Neuronal stem cell (in vitro differentiated cells): ENCODE measurements around the gene SSC5D.

ENCODE experiments used
- DNase-seq: peaks from one replicate; pipeline ENCODE4 v3.0.0-alpha.2; 2013; ENCODE audit warnings: low spot score
- H2AFZ ChIP-seq: one replicate; pipeline ENCODE4 v1.6.1; 2013; ENCODE audit warnings: mild to moderate bottlenecking, low read length, inconsistent platforms
- H2AK5ac ChIP-seq: 2 replicates; pipeline ENCODE4 v1.6.1; 2013; ENCODE audit warnings: low read depth, mild to moderate bottlenecking, inconsistent platforms, low read length, moderate library complexity, mixed read lengths
- H2BK120ac ChIP-seq: 2 replicates; pipeline ENCODE4 v1.6.1; 2013; ENCODE audit warnings: low read depth, mild to moderate bottlenecking, inconsistent platforms, low read length, moderate library complexity, mixed read lengths
- H2BK12ac ChIP-seq: one replicate; pipeline ENCODE4 v1.6.1; 2013; ENCODE audit warnings: low read length, inconsistent platforms
- H2BK15ac ChIP-seq: 2 replicates; pipeline ENCODE4 v1.6.1; 2013; ENCODE audit warnings: mild to moderate bottlenecking, low read length, inconsistent platforms, mixed read lengths
- H2BK5ac ChIP-seq: one replicate; pipeline ENCODE4 v1.6.1; 2013; ENCODE audit warnings: inconsistent platforms, mild to moderate bottlenecking, low read length, moderate library complexity
- H3K14ac ChIP-seq: one replicate; pipeline ENCODE4 v1.6.1; 2013; ENCODE audit warnings: low read length, inconsistent platforms
- H3K18ac ChIP-seq: 2 replicates; pipeline ENCODE4 v1.6.1; 2013; ENCODE audit warnings: low read length, inconsistent platforms
- H3K23ac ChIP-seq: 2 replicates; pipeline ENCODE4 v1.6.1; 2013; ENCODE audit warnings: low read depth, mild to moderate bottlenecking, mixed read lengths, low read length, inconsistent platforms; ENCODE audit not compliant: poor library complexity
- H3K27ac ChIP-seq: replicated peaks from 3 replicates; pipeline ENCODE4 v1.5.1; 2013; ENCODE audit warnings: low read length, inconsistent platforms
- H3K27me3 ChIP-seq, 3 experiments: 2 replicates each; pipeline ENCODE4 v1.6.1; 2013; ENCODE audit warnings: low read length in 3 of 3, mild to moderate bottlenecking in 2 of 3, inconsistent platforms in 1 of 3, low read depth in 1 of 3, mixed read lengths in 1 of 3, moderate library complexity in 1 of 3; ENCODE audit not compliant: control insufficient read depth in 3 of 3, insufficient read depth in 3 of 3
- H3K36me3 ChIP-seq, 2 donors: replicated peaks in 1 of 2; 2 replicates each; pipeline ENCODE4 v1.6.1; 2013; ENCODE audit warnings: low read length in 2 of 2; ENCODE audit not compliant: control insufficient read depth in 2 of 2, insufficient read depth in 2 of 2
- H3K4ac ChIP-seq: 2 replicates; pipeline ENCODE4 v1.6.1; 2013; ENCODE audit warnings: inconsistent platforms, mild to moderate bottlenecking, low read length, moderate library complexity
- H3K4me1 ChIP-seq, 2 donors: 1 replicate in 1 of 2; 2 replicates in 1 of 2; pipeline ENCODE4 v1.6.1; 2013; ENCODE audit warnings: low read length in 2 of 2, low read depth in 1 of 2; ENCODE audit not compliant: control insufficient read depth in 2 of 2, insufficient read depth in 1 of 2
- H3K4me2 ChIP-seq: one replicate; pipeline ENCODE4 v1.6.1; 2013; ENCODE audit warnings: mild to moderate bottlenecking, low read length, inconsistent platforms; ENCODE audit not compliant: insufficient read depth, poor library complexity, severe bottlenecking
- H3K4me3 ChIP-seq, 2 donors: 2 replicates each; pipeline ENCODE4 v1.5.1; 2013; ENCODE audit warnings: low read length in 2 of 2, mild to moderate bottlenecking in 2 of 2, inconsistent platforms in 1 of 2, moderate library complexity in 1 of 2
- H3K79me1 ChIP-seq: one replicate; pipeline ENCODE4 v1.6.1; 2013; ENCODE audit warnings: low read depth, mild to moderate bottlenecking, inconsistent platforms, low read length, moderate library complexity
- H3K9ac ChIP-seq: one replicate; pipeline ENCODE4 v1.6.1; 2013; ENCODE audit warnings: mild to moderate bottlenecking, low read depth, low read length, inconsistent platforms; ENCODE audit not compliant: poor library complexity
- H3K9me3 ChIP-seq, 2 donors: replicated peaks in 1 of 2; 2 replicates each; pipeline versions ENCODE3 to v1.6.1; 2013; ENCODE audit warnings: low read length in 2 of 2, mild to moderate bottlenecking in 2 of 2, inconsistent platforms in 1 of 2, low read depth in 1 of 2, mixed read lengths in 1 of 2, moderate library complexity in 1 of 2; ENCODE audit not compliant: control insufficient read depth in 2 of 2, insufficient read depth in 1 of 2
- H4K8ac ChIP-seq: one replicate; pipeline ENCODE4 v1.6.1; 2013; ENCODE audit warnings: low read depth, mild to moderate bottlenecking, inconsistent platforms, low read length, moderate library complexity
- H4K91ac ChIP-seq: one replicate; pipeline ENCODE4 v1.6.1; 2013; ENCODE audit warnings: low read length, low read depth, mild to moderate bottlenecking, inconsistent platforms; ENCODE audit not compliant: poor library complexity
- WGBS, 2 donors: extraction: QIAGEN DNeasy Blood & Tissue Kit; methylation state at CpG; one replicate each; pipeline ENCODE4 v1.1.7; 2013; ENCODE audit warnings: missing lambda C conversion rate in 2 of 2, mixed read lengths in 1 of 2; ENCODE audit not compliant: insufficient read length in 2 of 2, insufficient replicate concordance in 1 of 2; ENCODE audit errors: extremely low coverage in 2 of 2; 5-methylcytosine and 5-hydroxymethylcytosine counted together

The SSC5D gene

DNA sequence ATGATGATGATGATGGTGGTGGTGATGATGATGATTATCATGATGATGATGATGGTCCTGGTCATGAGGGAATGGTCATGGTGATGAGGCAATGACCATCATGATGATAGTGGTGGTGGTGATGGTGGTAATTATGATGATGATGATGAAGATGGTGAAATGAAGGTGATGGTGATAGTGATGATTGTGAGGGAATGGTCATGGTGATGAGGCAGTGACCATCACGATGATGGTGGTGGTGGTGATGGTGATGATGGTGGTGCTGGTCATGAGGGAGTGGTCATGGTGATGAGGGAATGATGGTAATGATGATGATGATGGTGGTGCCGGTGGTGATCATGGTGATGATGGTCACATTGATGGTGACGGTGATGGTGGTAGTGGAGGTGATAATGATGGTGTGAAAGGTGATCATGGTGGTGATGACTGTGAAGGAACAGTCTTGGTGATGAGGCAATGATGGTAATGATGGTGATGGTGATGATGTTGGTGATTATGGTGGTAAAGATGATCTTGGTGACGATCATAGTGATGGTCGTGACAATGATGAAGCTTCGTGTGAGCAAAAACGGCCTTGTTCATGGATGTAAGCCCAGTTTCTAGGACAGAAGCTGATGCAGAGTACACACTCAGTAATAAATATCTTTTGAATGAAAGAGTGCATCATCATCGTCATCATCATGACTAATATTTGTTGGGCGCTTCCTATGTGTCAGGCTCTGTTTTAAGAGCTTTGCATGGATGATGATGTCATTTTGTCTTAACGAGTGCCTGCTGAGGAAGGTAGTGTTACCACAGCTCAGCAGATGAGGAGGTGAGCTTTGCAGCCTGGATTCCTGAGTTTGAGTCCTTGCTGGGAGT lies 31.4 kb downstream of the SSC5D start:
- Histone ChIP-seq H2BK15ac (no peak overlapping the region), H4K91ac (no peak overlapping the region), H3K4me2 (no peak overlapping the region), H2BK120ac (no peak overlapping the region), H3K4ac (no peak overlapping the region), H2AK5ac (no peak overlapping the region), H3K9me3 (peaks cover 0 to 5% of the 10 kb centered on the region in 2 donors), H3K18ac (no peak overlapping the region), H3K4me3 (no peak overlapping the region), H3K27ac (no peak overlapping the region), H3K14ac (no peak overlapping the region), H2BK12ac (no peak overlapping the region), H2BK5ac (no peak overlapping the region), H3K9ac (no peak overlapping the region), H2AFZ (no peak overlapping the region), H3K27me3 (no peaks in the 10 kb centered on the region), H3K4me1 (peaks cover 2 to 5% of the 10 kb centered on the region in 2 donors), H3K79me1 (no peaks in the 10 kb centered on the region), H3K23ac (no peak overlapping the region), H3K36me3 (no peaks in the 10 kb centered on the region), H4K8ac (no peak overlapping the region)
- WGBS, 2 donors = 100% methylated on average over 1 of the region's 10 CpGs; no CpG with 5 or more reads in 1 of the 2 donors
- no peak for DNase-seq

DNA sequence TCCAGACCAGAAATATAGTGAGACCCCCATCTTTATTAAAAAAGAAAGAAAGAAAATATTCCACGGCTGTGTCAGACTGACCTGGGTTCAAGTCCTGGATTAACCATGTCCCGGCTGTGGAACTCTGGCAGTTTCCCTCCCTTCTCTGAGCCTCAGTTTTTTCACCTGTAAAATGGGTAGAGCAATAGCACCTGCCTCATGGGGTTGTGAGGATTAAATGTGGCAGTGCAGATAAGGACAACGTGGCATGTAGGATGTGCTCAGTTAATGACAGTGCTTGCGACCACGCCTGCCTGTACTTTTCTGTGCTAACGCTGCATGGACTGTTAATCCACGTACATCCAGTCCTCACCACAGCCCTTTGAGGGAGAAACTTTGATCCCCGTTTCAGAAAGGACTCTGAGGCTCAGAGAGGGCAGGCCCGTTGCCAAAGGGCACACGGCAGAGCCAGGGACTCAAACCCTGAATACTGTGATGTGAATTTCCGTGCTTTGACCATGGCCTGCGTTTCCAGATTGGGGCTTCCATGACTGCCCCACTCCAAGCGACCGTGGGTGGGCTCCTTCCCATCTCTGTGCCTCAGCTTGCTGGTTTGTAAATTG lies 32.6 kb downstream of the SSC5D start:
- Histone ChIP-seq H3K27me3 (no peaks in the 10 kb centered on the region), H3K9me3 (peaks cover 0 to 5% of the 10 kb centered on the region in 2 donors), H3K27ac (no peak overlapping the region), H3K14ac (no peak overlapping the region), H3K4me2 (no peak overlapping the region), H2BK5ac (no peak overlapping the region), H2AK5ac (peak overlapping the region; percentile 81), H2BK120ac (no peak overlapping the region), H2BK15ac (peak overlapping the region; percentile 8), H4K8ac (no peak overlapping the region), H3K9ac (no peak overlapping the region), H3K79me1 (no peaks in the 10 kb centered on the region), H4K91ac (no peak overlapping the region), H3K18ac (peak overlapping the region; percentile 76), H3K4me3 (no peak overlapping the region), H3K4ac (peak overlapping the region; percentile 84), H3K36me3 (no peaks in the 10 kb centered on the region), H3K4me1 (peaks cover 5 to 7% of the 10 kb centered on the region in 2 donors), H2BK12ac (no peak overlapping the region), H2AFZ (no peak overlapping the region), H3K23ac (no peak overlapping the region)
- DNase-seq = no peak
- WGBS, 2 donors = no CpG with 5 or more reads among the region's 14 CpGs

DNA sequence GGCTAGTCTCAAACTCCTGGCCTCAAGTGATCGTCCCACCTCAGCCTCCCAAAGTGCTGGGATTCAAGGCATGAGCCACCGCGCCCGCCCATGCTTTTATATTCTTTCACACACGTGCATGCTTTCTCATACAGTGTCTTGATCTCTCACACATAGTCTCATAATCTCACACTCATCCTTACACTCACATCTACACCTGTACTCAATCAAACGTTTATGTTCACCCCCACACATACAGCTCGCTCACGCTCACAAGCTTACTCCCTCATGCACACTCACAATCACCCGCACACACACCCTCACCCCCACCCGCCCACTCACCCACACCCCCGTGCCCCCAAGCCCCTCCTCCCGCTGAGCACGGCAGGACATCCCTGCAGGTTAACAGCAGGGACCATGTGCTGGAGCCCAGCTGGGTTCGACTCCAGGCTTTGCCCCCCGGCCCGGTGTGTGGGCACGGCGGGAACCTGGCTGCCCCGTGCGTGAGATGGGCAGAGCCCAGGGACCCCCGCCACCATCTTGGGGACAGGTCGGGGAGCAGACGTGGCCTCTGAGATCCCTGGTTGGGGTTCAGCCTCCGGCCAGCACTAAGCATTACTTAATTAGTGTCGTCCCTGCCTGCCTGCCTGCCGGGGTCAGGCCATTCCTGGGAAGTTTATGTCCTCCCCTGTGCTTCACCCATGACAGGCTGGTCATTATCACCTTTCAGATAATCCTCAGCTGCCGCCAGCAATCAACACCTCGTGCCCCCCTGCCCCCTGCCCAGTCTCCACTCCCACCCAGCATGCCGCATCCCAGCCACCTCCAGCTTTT lies 37.3 kb downstream of the SSC5D start:
- Histone ChIP-seq H2BK12ac (peak overlapping the region; percentile 86), H3K18ac (peak overlapping the region; percentile 92), H3K9ac (peak overlapping the region; percentile 80), H4K91ac (no peak overlapping the region), H2AK5ac (peak overlapping the region; percentile 56), H2BK120ac (no peak overlapping the region), H3K27ac (no peak overlapping the region), H3K36me3 (peaks cover 0 to 4% of the 10 kb centered on the region in 2 donors), H3K4me2 (no peak overlapping the region), H3K4me1 (peaks cover 16 to 18% of the 10 kb centered on the region in 2 donors), H3K14ac (no peak overlapping the region), H3K4ac (no peak overlapping the region), H4K8ac (no peak overlapping the region), H3K23ac (peak overlapping the region; percentile 85), H2BK5ac (peak overlapping the region; percentile 78), H3K79me1 (no peaks in the 10 kb centered on the region), H3K9me3 (peaks cover 0 to 17% of the 10 kb centered on the region in 2 donors), H3K27me3 (no peaks in the 10 kb centered on the region), H2BK15ac (peak overlapping the region; percentile 91), H3K4me3 (no peak overlapping the region), H2AFZ (peak overlapping the region; percentile 51)
- no peak for DNase-seq
- 100% methylated on average over 5 of the region's 29 CpGs; no CpG with 5 or more reads in 1 of the 2 donors for WGBS, 2 donors
